Ovary (tissue), 9 donors: Measurements from ENCODE around the gene HSD3B2. TPM values are rescaled to one million over a fixed set of nuclear protein-coding genes. Genes with fewer than 3 reads are reported as not detected.

ENCODE experiments used
- DNase-seq, 5 donors: peaks; one replicate each; pipeline ENCODE4 v3.0.0-alpha.2; 2019 to 2020
- H3K27ac ChIP-seq, 2 donors: fragments of 200-600 bp; one replicate each; pipeline versions ENCODE4 v1.5.1 to v1.8.0; 2019 to 2022
- H3K27me3 ChIP-seq: fragments of 200-600 bp; one replicate; pipeline ENCODE4 v1.8.0; 2022
- H3K36me3 ChIP-seq: fragments of 200-600 bp; sonication (generic); one replicate; pipeline ENCODE4 v1.5.1; 2019
- H3K4me1 ChIP-seq: one replicate; pipeline ENCODE4 v1.8.1; 2013; ENCODE audit warnings: mild to moderate bottlenecking, moderate library complexity; ENCODE audit not compliant: insufficient read depth
- H3K4me3 ChIP-seq: fragments of 200-600 bp; sonication (generic); one replicate; pipeline ENCODE4 v1.5.1; 2017
- H3K9me3 ChIP-seq, 2 donors: fragments of 200-600 bp in 1 of 2; sonication (generic) in 1 of 2; one replicate each; pipeline versions ENCODE4 v1.5.1 to v1.8.1; 2013 to 2019; ENCODE audit warnings: mild to moderate bottlenecking in 1 of 2, moderate library complexity in 1 of 2
- EP300 ChIP-seq: sonication (generic); formaldehyde crosslinking; IDR thresholded peaks from one replicate; pipeline ENCODE4 v1.6.1; 2017; ENCODE audit warnings: antibody characterized with exemption
- POLR2A ChIP-seq: fragments of 450-650 bp; IDR thresholded peaks from one replicate; pipeline ENCODE4 v1.6.1; 2017; ENCODE audit warnings: antibody characterized with exemption, mild to moderate bottlenecking, moderate library complexity
- WGBS, 3 donors: extraction: QIAGEN DNeasy Blood & Tissue Kit in 1 of 3; methylation state at CpG; one replicate each; pipeline versions ENCODE4 v1.1.5 to v1.1.7; 2013 to 2017; 5-methylcytosine and 5-hydroxymethylcytosine counted together
- intact Hi-C, 4 donors: fragments of 100-400 bp; cut with DNase I; formaldehyde crosslinking; loops; one replicate each; pipeline versions ENCODE4 v1.11.0 to v1.15.1; 2022 to 2023
- polyA plus RNA-seq, 2 donors: library from polyadenylated mRNA; stranded (reverse); fragments of 200-250 nt in 1 of 2; fragments of 350-450 nt in 1 of 2; fragmentation: Illumina TruSeq in 1 of 2; extraction: RNeasy Lipid Tissue Mini Kit (QIAGEN cat#74804) in 1 of 2; gene quantifications; one replicate each; pipeline ENCODE4 v1.2.3, GENCODE V29; 2013 to 2014
- total RNA-seq, 7 donors: library from RNA; depleted of rRNA in 2 of 7; stranded (reverse); fragments of >200 nt in 2 of 7; fragmentation: NEBNext Ultra II Directional in 3 of 7; extraction: Animal tissue kit (Norgen Biotek cat#: 25700) in 3 of 7; gene quantifications; one replicate each; pipeline versions ENCODE4 v1.1.0 to v1.2.4, GENCODE V29; 2016 to 2023
- TF ChIP-seq, protein P1 (sequence below), 3 donors: fragments of 450-650 bp in 2 of 3; fragments of 200-600 bp in 1 of 3; IDR thresholded peaks; one replicate each; pipeline versions ENCODE4 v1.5.1 to v1.8.0; 2016 to 2022; ENCODE audit warnings: antibody characterized with exemption in 3 of 3, mild to moderate bottlenecking in 1 of 3
- donor health status: DM: no; HTN: no; CAD: no; lungs with moderate emphysema.
- donor health status: DM: no; HTN: no; CAD: no.
- donor health status: Bipolar disorder and iron deficiency.
- donor health status: DM: yes; HTN: yes; CAD: no.
- donor health status: DM: no; HTN: no; CAD: no.
- donor health status: DM: yes; HTN: yes; CAD: no.

HSD3B2 gene
- total and polyA plus RNA-seq, 9 donors: 0.23 to 1,514 (median 1.0) TPM; not detected in 2

DNA sequence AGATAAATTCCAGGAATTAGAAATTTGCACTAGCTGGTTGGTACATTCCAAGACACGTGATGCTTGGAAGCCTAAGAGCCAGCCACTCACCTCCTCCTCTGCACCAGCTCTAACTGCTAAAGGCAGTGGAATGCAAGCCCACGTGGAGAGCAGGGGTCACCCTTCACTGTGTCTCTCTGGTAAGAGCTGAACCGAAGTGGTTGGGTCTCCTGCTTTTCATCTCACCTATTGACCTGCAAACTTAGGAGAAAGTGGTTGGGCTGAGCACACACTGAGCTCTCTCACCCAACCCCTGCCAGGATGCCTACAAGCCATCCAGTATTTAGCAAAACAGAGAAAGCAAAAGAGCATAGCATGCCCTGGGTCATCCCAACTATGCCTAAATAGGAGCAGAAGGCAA is 27.1 kb upstream of the HSD3B2 start:
- intact Hi-C loops: no loop called here
- Histone ChIP-seq H3K9me3 (no peaks in the 10 kb centered on the region), H3K36me3 (no peaks in the 10 kb centered on the region), H3K27ac (no peak overlapping the region), H3K4me1 (no peaks in the 10 kb centered on the region), H3K4me3 (no peak overlapping the region), H3K27me3 (no peaks in the 10 kb centered on the region)
- DNase-seq: no peak
- 22 to 36% (median 34%) methylated on average over 3 of the region's 3 CpGs for WGBS, 3 donors
- TF ChIP-seq, protein P1, sequence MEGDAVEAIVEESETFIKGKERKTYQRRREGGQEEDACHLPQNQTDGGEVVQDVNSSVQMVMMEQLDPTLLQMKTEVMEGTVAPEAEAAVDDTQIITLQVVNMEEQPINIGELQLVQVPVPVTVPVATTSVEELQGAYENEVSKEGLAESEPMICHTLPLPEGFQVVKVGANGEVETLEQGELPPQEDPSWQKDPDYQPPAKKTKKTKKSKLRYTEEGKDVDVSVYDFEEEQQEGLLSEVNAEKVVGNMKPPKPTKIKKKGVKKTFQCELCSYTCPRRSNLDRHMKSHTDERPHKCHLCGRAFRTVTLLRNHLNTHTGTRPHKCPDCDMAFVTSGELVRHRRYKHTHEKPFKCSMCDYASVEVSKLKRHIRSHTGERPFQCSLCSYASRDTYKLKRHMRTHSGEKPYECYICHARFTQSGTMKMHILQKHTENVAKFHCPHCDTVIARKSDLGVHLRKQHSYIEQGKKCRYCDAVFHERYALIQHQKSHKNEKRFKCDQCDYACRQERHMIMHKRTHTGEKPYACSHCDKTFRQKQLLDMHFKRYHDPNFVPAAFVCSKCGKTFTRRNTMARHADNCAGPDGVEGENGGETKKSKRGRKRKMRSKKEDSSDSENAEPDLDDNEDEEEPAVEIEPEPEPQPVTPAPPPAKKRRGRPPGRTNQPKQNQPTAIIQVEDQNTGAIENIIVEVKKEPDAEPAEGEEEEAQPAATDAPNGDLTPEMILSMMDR (IDR thresholded peaks at IDR 0.05): no peak
- TF ChIP-seq POLR2A (no peak), EP300 (no peak)

DNA sequence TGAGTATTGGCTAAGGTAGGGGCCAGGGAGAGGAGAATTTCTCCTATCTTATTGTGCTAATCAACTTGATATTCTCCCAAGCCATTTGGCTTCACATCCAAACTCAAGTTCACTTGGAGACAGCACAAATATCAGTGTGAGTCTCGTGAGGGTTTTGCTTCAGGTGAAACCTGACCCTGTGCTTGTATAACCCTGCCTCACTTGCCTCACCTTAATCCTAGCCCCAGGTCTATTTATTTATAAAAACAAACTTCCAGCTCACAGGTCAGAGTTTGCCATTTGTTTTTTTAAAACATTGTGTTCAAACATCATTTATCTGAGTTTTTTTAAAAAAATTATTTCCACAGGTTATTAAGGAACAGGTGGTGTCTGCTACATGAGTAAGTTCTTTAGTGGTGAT is 26.5 kb upstream of the HSD3B2 start:
- Histone ChIP-seq H3K4me1 (no peaks in the 10 kb centered on the region), H3K9me3 (no peaks in the 10 kb centered on the region), H3K27ac (no peak overlapping the region), H3K27me3 (no peaks in the 10 kb centered on the region), H3K4me3 (no peak overlapping the region), H3K36me3 (no peaks in the 10 kb centered on the region)
- 54 to 78% (median 72%) methylated on average over 1 of the region's 1 CpG for WGBS, 3 donors
- TF ChIP-seq EP300: no peak
- no peak for DNase-seq
- intact Hi-C loops: no loop called here

DNA sequence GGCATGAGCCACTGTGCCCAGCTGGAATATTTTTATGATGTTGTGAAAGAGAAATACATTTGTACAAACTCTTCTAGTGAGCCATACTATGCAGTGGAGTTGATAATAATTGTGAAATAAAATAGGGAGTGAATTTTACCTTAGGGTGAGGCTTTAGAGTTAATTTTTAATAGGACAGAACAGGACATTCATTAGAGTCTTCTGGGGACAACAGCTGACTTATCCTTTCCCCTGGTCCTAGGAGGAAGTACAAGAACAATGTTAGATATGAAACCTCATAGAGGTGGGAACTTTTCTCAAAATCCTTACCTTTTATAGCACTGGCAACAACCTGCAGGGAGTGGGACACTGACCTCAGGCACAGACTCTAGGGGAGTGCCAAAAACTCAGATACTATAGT is 24.4 kb upstream of the HSD3B2 start:
- Histone ChIP-seq H3K27ac (no peak overlapping the region), H3K4me3 (no peak overlapping the region), H3K9me3 (no peaks in the 10 kb centered on the region), H3K4me1 (no peaks in the 10 kb centered on the region), H3K36me3 (no peaks in the 10 kb centered on the region), H3K27me3 (no peaks in the 10 kb centered on the region)
- intact Hi-C loops: no loop called here
- DNase-seq: no peak
- TF ChIP-seq POLR2A (no peak), EP300 (no peak)
- TF ChIP-seq, protein P1 (IDR thresholded peaks at IDR 0.05): no peak

DNA sequence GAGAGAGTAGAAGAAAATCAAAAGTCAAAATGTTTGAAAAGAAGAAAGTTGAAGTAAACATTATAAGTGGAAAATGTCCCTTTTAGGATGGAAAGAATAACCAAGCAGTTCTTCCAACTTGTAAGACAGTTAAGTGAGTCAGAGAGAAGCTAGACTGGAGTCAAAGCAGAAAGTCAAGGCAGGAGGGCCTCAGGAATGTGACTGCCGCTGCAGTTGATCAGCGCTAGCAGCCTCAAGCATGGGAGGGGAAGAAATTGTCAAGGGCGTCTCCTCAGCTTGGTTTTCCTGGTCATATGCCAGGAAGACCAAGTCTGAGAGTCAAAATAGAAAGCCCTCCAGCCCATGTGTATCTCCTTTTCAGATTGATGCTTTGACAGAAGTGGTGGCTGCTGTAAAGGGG is 23.2 kb upstream of the HSD3B2 start:
- no peak for DNase-seq
- no peaks in the 10 kb centered on the region for H3K27me3 ChIP-seq
- no peaks in the 10 kb centered on the region for H3K9me3 ChIP-seq
- no peaks in the 10 kb centered on the region for H3K4me1 ChIP-seq
- 59 to 70% (median 64%) methylated on average over 3 of the region's 3 CpGs for WGBS, 3 donors
- intact Hi-C loops: no loop called here
- H3K4me3 ChIP-seq: no peak overlapping the region
- TF ChIP-seq, protein P1 (IDR thresholded peaks at IDR 0.05): no peak
- TF ChIP-seq POLR2A: no peak
- TF ChIP-seq EP300: no peak
- no peak overlapping the region for H3K27ac ChIP-seq
- H3K36me3 ChIP-seq: no peaks in the 10 kb centered on the region

DNA sequence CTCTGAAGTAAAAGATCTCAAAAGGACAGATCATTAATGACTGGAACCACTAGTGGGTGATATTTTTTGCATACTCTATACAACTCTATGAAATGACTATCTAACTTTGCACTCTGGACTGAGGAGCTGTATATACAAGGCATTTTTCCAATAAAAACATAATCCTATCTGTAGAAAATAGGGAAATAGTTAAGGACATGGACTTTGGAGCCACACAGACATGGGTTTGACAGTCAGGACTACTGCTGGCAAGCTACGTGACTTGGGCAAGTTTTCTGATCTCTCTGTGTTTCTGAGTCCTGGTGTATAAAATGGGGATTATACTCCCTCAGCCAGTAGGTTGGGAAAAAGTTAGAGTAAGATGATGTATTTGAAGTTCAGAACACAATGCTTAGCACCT is 20.9 kb upstream of the HSD3B2 start:
- no peak for DNase-seq

More for the DNA sequence above, 20.9 kb upstream of the HSD3B2 start:
- H3K27me3 ChIP-seq: no peaks in the 10 kb centered on the region
- WGBS, 3 donors: 88 to 94% (median 91%) methylated on average over 1 of the region's 1 CpG
- no peaks in the 10 kb centered on the region for H3K4me1 ChIP-seq
- TF ChIP-seq, protein P1 (IDR thresholded peaks at IDR 0.05): no peak
- TF ChIP-seq EP300: no peak
- H3K4me3 ChIP-seq: no peak overlapping the region
- intact Hi-C loops: no loop called here
- H3K9me3 ChIP-seq: no peaks in the 10 kb centered on the region
- no peaks in the 10 kb centered on the region for H3K36me3 ChIP-seq
- no peak overlapping the region for H3K27ac ChIP-seq
